Activated T-cell treated with anti-CD3 and anti-CD28 coated beads, Interleukin-2, amount 50 U/mL, for 72 hours (primary cell): ENCODE results near the gene SPTLC3. TPM values are rescaled to one million over a fixed set of nuclear protein-coding genes. Genes with fewer than 3 reads are reported as not detected.

Experiments used
- ATAC-seq, 2 donors: fragments of 150-1000 bp; cut with Tn5 transposase; replicated peaks in 1 of 2; 2 replicates each; pipeline ENCODE4 v1.10.0; 2021; ENCODE audit warnings: moderate library complexity in 2 of 2, mild to moderate bottlenecking in 1 of 2
- DNase-seq, 2 donors: peaks; one replicate each; pipeline ENCODE4 v3.0.0; 2021 to 2022; ENCODE audit warnings: mixed read lengths in 1 of 2
- H3K27ac Mint-ChIP-seq: one replicate; pipeline ENCODE4 v1.8.0; 2022; ENCODE audit warnings: mild to moderate bottlenecking, moderate library complexity, mixed read lengths
- H3K27me3 Mint-ChIP-seq: one replicate; pipeline ENCODE4 v1.8.0; 2022; ENCODE audit warnings: low read depth, mixed read lengths
- H3K36me3 Mint-ChIP-seq, 2 donors: one replicate each; pipeline ENCODE4 v1.8.0; 2022; ENCODE audit warnings: mixed read lengths in 2 of 2, mild to moderate bottlenecking in 1 of 2; ENCODE audit not compliant: insufficient read depth in 2 of 2
- H3K4me1 Mint-ChIP-seq: one replicate; pipeline ENCODE4 v1.8.0; 2022; ENCODE audit warnings: low read depth, mixed read lengths
- H3K4me3 Mint-ChIP-seq, 2 donors: one replicate each; pipeline ENCODE4 v1.8.0; 2022; ENCODE audit warnings: mild to moderate bottlenecking in 2 of 2, mixed read lengths in 2 of 2, moderate library complexity in 2 of 2
- H3K9me3 Mint-ChIP-seq, 2 donors: one replicate each; pipeline ENCODE4 v1.8.0; 2022; ENCODE audit warnings: mixed read lengths in 2 of 2
- total RNA-seq, 2 donors: library from RNA; stranded (reverse); gene quantifications; one replicate each; pipeline ENCODE4 v1.2.3, GENCODE V29; 2022

The SPTLC3 gene
- total RNA-seq, 2 donors from 2014 or later, result 1.4 to 2.0 TPM

DNA sequence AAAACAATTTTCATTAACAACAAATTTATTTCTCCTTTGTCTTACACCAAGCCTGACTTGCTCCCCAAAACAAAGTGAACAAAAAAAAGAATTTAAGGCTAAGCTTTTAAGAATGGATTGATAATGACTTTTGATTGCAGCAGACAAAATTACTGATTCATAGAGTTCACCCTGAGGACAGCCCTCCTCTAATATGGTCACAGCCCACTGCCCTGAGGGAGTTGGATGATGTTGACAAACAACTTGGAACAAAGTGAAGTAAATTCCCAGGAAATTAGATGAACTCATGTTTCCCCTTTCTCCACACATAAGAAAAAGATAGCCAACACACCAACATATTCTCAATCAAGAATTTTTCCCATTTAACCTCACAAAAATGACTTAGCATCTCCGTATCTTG, 204.6 kb downstream of the SPTLC3 start:
- no peaks in the 10 kb centered on the region for H3K9me3 Mint-ChIP-seq
- H3K27me3 Mint-ChIP-seq, result peaks cover 68% of the 10 kb centered on the region
- no peak overlapping the region for H3K27ac Mint-ChIP-seq
- DNase-seq (no peak), ATAC-seq (no peak)
- no peaks in the 10 kb centered on the region for H3K36me3 Mint-ChIP-seq
- no peak overlapping the region for H3K4me3 Mint-ChIP-seq
- peaks cover 25% of the 10 kb centered on the region for H3K4me1 Mint-ChIP-seq

DNA sequence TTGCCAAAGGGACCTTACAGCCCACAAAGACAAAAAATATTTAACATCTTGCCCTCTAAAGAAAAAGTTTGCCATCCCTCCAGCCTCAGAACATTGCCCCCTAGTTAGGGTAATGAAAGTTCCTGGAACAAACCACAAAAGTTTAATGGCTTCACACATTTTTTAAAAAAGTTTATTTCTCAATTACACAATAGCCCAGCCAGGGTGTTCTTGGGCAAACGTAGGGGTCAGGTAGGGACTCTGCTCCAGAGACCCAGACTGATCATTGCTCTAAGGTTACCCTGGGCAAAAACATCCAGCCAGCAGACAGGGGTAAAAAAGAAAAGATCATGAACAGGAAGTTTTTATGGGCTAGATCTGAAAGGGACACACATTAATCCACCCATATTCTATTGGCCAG, 207.8 kb downstream of the SPTLC3 start:
- Mint-ChIP-seq H3K4me3 (no peak overlapping the region), H3K4me1 (peaks cover 30% of the 10 kb centered on the region), H3K27me3 (peaks cover 81% of the 10 kb centered on the region), H3K9me3 (no peaks in the 10 kb centered on the region), H3K27ac (no peak overlapping the region), H3K36me3 (no peaks in the 10 kb centered on the region)
- DNase-seq, result no peak
- no peak for ATAC-seq

Other genes with a start within 250 kb of the SPTLC3 start
- gene ISM1, start 212.3 kb downstream of the SPTLC3 start, total RNA-seq, result under 1 TPM; 0.23 to 0.58 TPM